Caco-2 (cell line): ENCODE results near the gene ZNRF3. TPM values are rescaled to one million over a fixed set of nuclear protein-coding genes. Genes with fewer than 3 reads are reported as not detected.
A peak's percentile ranks its signal among the peaks of the same experiment; 100 is the strongest.

Experiments
- Bru-seq: library from RNA; stranded (reverse); fragments of 400-500 nt; gene quantifications from one replicate; lab custom pipeline; 2021; lab: Mats Ljungman, UMichigan
- BruChase-seq, 2 experiments: library from RNA; stranded (reverse); fragments of 400-500 nt; gene quantifications; one replicate each; lab custom pipeline; 2021; lab: Mats Ljungman, UMichigan
- BruUV-seq: library from RNA; stranded (reverse); fragments of 400-500 nt; replicated peaks from 2 replicates; lab custom pipeline; 2021; lab: Mats Ljungman, UMichigan
- CTCF ChIA-PET: fragments of 300-600 bp; sonication (Branson Sonifier 250); formaldehyde crosslinking; loops from one replicate; lab custom pipeline; 2022; ENCODE audit warnings: antibody characterized with exemption; lab: Charles Lee
- POLR2A ChIA-PET: fragments of 300-600 bp; sonication (Branson Sonifier 250); formaldehyde crosslinking; loops from one replicate; lab custom pipeline; 2022; ENCODE audit warnings: antibody characterized with exemption; lab: Charles Lee
- DNase-seq, 2 experiments: peaks; one replicate each; pipeline versions ENCODE4 v3.0.0 to v3.0.0-alpha.2; 2020 to 2022
- H3K27me3 ChIP-seq: replicated peaks from 2 replicates; pipeline ENCODE4 v1.6.0; 2011; ENCODE audit warnings: low read length; ENCODE audit not compliant: control insufficient read depth, insufficient read depth
- H3K36me3 ChIP-seq: 2 replicates; pipeline ENCODE4 v1.5.1; 2011; ENCODE audit warnings: low read length; ENCODE audit not compliant: control insufficient read depth, insufficient read depth
- H3K4me1 ChIP-seq: fragments of 250-450 bp; sonication (Bioruptor Pico); 2 replicates; pipeline ENCODE4 v1.5.1; 2020; ENCODE audit warnings: mild to moderate bottlenecking
- H3K4me3 ChIP-seq: 2 replicates; pipeline ENCODE4 v1.5.1; 2011; ENCODE audit warnings: low read depth, mild to moderate bottlenecking, control low read depth, low read length
- H3K9me3 ChIP-seq: fragments of 250-450 bp; sonication (Bioruptor Pico); 2 replicates; pipeline ENCODE4 v1.5.1; 2020; ENCODE audit warnings: mild to moderate bottlenecking, moderate library complexity
- H3K27ac Mint-ChIP-seq: one replicate; pipeline ENCODE4 v1.8.0; 2022; ENCODE audit warnings: mixed read lengths; ENCODE audit not compliant: unreplicated experiment
- H3K27me3 Mint-ChIP-seq: one replicate; pipeline ENCODE4 v1.8.0; 2022; ENCODE audit warnings: mixed read lengths; ENCODE audit not compliant: insufficient read depth, unreplicated experiment
- H3K36me3 Mint-ChIP-seq: one replicate; pipeline ENCODE4 v1.8.0; 2022; ENCODE audit warnings: mild to moderate bottlenecking, mixed read lengths; ENCODE audit not compliant: insufficient read depth, unreplicated experiment
- H3K4me1 Mint-ChIP-seq: one replicate; pipeline ENCODE4 v1.8.0; 2022; ENCODE audit warnings: low read depth, mixed read lengths; ENCODE audit not compliant: unreplicated experiment
- H3K4me3 Mint-ChIP-seq: one replicate; pipeline ENCODE4 v1.8.0; 2022; ENCODE audit warnings: mild to moderate bottlenecking, moderate library complexity, mixed read lengths; ENCODE audit not compliant: unreplicated experiment
- H3K9me3 Mint-ChIP-seq: one replicate; pipeline ENCODE4 v1.8.0; 2022; ENCODE audit warnings: mixed read lengths; ENCODE audit not compliant: unreplicated experiment
- intact Hi-C: fragments of 100-400 bp; cut with micrococcal nuclease; formaldehyde crosslinking; loops from one replicate; pipeline ENCODE4 v1.10.0; 2022; ENCODE audit not compliant: unreplicated experiment
- long read RNA-seq: library from polyadenylated mRNA; stranded (forward); transcript quantifications from one replicate; pipeline ENCODE4 v2.0.0, GENCODE V29; 2022
- total RNA-seq: library from RNA; stranded (reverse); gene quantifications from 2 replicates; pipeline ENCODE4 v1.2.3, GENCODE V29; 2022
- TF ChIP-seq, protein P1 (sequence below), 2 experiments: fragments of 200-600 bp in 1 of 2; IDR thresholded peaks; 1 replicate in 1 of 2; 2 replicates in 1 of 2; pipeline versions ENCODE4 v1.5.1 to v1.8.0; 2011 to 2022; ENCODE audit warnings: antibody characterized with exemption in 1 of 2, control low read depth in 1 of 2, inconsistent platforms in 1 of 2, low read depth in 1 of 2, low read length in 1 of 2, mild to moderate bottlenecking in 1 of 2, moderate library complexity in 1 of 2; ENCODE audit not compliant: insufficient read depth in 1 of 2, severe bottlenecking in 1 of 2, unreplicated experiment in 1 of 2

ZNRF3 gene
- total RNA-seq (37.9 and 41.1 TPM in 2 replicates), Bru-seq, nascent RNA (percentile 95 among the genes with signal in this experiment), BruChase-seq, experiment 1, labeled RNA remaining after a 2-hour chase (percentile 93 among the genes with signal in this experiment), BruChase-seq, experiment 2, labeled RNA remaining after a 6-hour chase (percentile 93 among the genes with signal in this experiment)
- long read RNA-seq, full-length matches to known transcripts, result 27 of 79 reads
- long read RNA-seq, partial matches to known transcripts, result 20 of 79 reads
- long read RNA-seq, other reads (novel, unspliced or antisense), result 32 of 79 reads

DNA sequence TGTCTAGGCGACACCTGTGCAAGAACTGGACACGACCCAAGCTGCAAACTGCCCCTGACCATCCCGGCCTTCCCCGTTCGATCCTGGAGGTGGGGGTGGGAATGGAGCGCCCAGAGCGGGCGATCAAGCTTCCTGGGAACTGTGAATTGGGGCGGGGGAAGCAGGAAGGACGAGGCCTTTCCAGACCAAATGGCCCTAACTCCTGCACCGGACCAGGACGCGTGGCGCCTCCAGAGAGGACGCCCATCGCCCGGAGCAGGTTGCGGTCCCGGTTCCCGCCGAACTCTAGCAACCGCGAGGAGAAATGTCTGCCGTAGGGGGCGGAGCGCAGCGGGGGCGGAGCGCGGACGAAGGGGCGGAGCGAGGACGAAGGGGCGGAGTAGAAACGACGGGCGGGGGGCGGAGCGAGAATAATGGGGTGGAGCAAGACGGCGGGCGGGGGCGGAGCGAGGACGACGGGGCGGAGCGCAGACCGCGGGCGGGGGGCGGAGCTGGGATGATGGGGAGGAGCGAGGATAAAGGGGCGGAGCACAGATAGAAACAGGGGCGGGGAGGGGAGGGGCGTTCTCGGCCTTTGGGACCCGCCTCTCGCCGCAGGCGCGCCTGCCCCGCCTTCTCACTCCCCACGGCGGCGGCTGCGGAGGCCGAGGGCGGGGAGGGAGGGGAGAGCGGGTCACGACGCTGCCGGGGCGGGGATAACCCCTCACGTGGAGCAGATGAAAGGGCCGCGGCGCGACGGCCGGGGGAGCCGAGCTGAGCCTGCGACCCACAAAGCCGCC is at the start of gene ZNRF3:
Gene ZNRF3 (plus strand): TSS at position 695 of the 779 bp plus-strand sequence. CDS start 195 bp downstream, outside the sequence.
- peak within 1 kb of the TSS; percentile 72 for H3K4me3 ChIP-seq

DNA sequence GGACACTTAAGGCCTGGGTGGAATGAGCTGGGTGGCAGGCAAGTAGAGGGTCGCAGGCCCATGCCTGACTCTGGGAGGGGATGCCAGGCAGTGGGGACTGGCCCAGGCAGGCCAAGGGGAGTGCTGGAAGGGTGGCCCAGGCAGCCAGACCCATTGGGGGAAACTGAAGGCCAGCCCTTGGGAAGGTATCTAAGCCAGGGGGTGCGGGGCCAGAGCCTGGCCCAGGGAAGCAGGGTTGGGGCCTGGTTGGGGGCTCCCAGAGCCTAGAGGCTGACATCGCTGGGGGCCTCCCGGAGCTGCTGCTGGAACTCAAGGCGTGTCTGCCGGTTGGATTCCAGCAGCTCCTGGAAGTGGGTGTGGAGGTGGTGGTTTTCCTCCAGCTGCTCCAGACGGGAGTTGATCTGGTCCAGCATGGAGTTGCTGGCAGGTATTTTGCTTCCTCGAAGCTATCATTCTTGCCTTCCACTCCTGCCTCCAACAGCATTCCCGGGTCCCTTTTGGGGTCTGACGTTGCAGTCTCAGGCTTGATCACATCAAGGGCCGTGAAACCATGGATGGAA is 47.7 kb upstream of the ZNRF3 start:
- no peak for DNase-seq
- Mint-ChIP-seq H3K36me3 (no peaks in the 10 kb centered on the region), H3K4me3 (no peak overlapping the region), H3K27me3 (no peaks in the 10 kb centered on the region), H3K4me1 (peaks cover 15% of the 10 kb centered on the region), H3K27ac (no peak overlapping the region), H3K9me3 (no peaks in the 10 kb centered on the region)
- Histone ChIP-seq H3K4me3 (no peak overlapping the region), H3K36me3 (no peaks in the 10 kb centered on the region), H3K9me3 (no peaks in the 10 kb centered on the region), H3K4me1 (no peaks in the 10 kb centered on the region), H3K27me3 (no peaks in the 10 kb centered on the region)
- BruUV-seq, result no TSS peak
- POLR2A ChIA-PET, result no interaction called here
- TF ChIP-seq, protein P1, sequence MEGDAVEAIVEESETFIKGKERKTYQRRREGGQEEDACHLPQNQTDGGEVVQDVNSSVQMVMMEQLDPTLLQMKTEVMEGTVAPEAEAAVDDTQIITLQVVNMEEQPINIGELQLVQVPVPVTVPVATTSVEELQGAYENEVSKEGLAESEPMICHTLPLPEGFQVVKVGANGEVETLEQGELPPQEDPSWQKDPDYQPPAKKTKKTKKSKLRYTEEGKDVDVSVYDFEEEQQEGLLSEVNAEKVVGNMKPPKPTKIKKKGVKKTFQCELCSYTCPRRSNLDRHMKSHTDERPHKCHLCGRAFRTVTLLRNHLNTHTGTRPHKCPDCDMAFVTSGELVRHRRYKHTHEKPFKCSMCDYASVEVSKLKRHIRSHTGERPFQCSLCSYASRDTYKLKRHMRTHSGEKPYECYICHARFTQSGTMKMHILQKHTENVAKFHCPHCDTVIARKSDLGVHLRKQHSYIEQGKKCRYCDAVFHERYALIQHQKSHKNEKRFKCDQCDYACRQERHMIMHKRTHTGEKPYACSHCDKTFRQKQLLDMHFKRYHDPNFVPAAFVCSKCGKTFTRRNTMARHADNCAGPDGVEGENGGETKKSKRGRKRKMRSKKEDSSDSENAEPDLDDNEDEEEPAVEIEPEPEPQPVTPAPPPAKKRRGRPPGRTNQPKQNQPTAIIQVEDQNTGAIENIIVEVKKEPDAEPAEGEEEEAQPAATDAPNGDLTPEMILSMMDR (IDR thresholded peaks at IDR 0.05; ENCODE audit: insufficient read depth in 1 of 2, low read depth in 1 of 2, low read length in 1 of 2, severe bottlenecking in 1 of 2, unreplicated experiment in 1 of 2), result no peak
- CTCF ChIA-PET, result interaction anchor here (0.6 kb wide), 1 partner anchor 245 kb away, joined by 4 read pairs; no protein-coding TSS in a partner anchor
- intact Hi-C loops, result no loop called here

More for the DNA sequence above, at the start of gene ZNRF3:
- no peaks in the 10 kb centered on the region for H3K9me3 ChIP-seq
- CTCF ChIA-PET, result interaction anchor here (0.6 to 2.3 kb wide), 7 partner anchors 28 to 721 kb away, joined by 3 to 9 read pairs (median 5); no protein-coding TSS in a partner anchor
- H3K4me1 ChIP-seq, result peaks cover 35% of the 10 kb centered on the region
- POLR2A ChIA-PET, result interaction anchor here (0.5 to 1.2 kb wide), 12 partner anchors 29 to 868 kb away, joined by 3 to 9 read pairs (median 4); partner anchors contain the start of gene KREMEN1
- DNase-seq, result peak; percentile 94
- Mint-ChIP-seq H3K36me3 (peaks cover 33% of the 10 kb centered on the region), H3K4me1 (peaks cover 28% of the 10 kb centered on the region), H3K9me3 (no peaks in the 10 kb centered on the region), H3K27me3 (no peaks in the 10 kb centered on the region), H3K4me3 (peak within 1 kb of the TSS; percentile 83), H3K27ac (peak within 1 kb of the TSS; percentile 93)
- H3K36me3 ChIP-seq, result no peaks in the 10 kb centered on the region
- H3K27me3 ChIP-seq, result no peaks in the 10 kb centered on the region
- BruUV-seq, result no TSS peak
- intact Hi-C loops, result loop anchor here (1.0 to 5.0 kb wide), 3 partner anchors 18 to 71 kb away; no protein-coding TSS in a partner anchor
- TF ChIP-seq, protein P1 (IDR thresholded peaks at IDR 0.05; ENCODE audit: insufficient read depth in 1 of 2, low read depth in 1 of 2, low read length in 1 of 2, severe bottlenecking in 1 of 2, unreplicated experiment in 1 of 2), result no peak

DNA sequence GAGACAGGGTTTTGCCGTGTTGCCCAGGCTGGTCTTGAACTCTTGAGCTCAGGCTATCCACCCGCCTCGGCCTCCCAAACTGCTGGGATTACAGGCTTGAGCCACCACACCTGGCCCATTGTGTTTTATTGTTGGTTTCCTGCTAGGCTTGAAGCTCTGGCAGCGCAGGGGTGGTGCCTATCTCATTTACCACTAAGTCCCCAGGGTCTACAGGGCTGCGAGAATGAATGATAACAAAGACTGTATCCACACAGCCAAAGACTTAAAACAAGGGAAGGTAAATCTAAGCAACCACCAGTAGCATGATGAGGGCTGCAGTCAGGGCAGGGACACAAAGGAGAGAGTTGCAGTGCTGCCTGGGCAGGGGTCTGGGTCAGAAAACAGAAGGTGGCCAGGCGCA is 45.7 kb upstream of the ZNRF3 start:
- POLR2A ChIA-PET, result interaction anchor here (0.6 kb wide), 1 partner anchor 77 kb away, joined by 3 read pairs; no protein-coding TSS in a partner anchor
- Mint-ChIP-seq H3K4me3 (no peak overlapping the region), H3K9me3 (no peaks in the 10 kb centered on the region), H3K27me3 (no peaks in the 10 kb centered on the region), H3K27ac (no peak overlapping the region), H3K36me3 (no peaks in the 10 kb centered on the region), H3K4me1 (peaks cover 7% of the 10 kb centered on the region)
- CTCF ChIA-PET, result no interaction called here
- Histone ChIP-seq H3K36me3 (no peaks in the 10 kb centered on the region), H3K9me3 (no peaks in the 10 kb centered on the region), H3K4me3 (no peak overlapping the region), H3K27me3 (no peaks in the 10 kb centered on the region), H3K4me1 (no peaks in the 10 kb centered on the region)
- no peak for DNase-seq
- BruUV-seq, result no TSS peak
- TF ChIP-seq, protein P1 (IDR thresholded peaks at IDR 0.05; ENCODE audit: insufficient read depth in 1 of 2, low read depth in 1 of 2, low read length in 1 of 2, severe bottlenecking in 1 of 2, unreplicated experiment in 1 of 2), result no peak
- intact Hi-C loops, result no loop called here
